ENCODE measurements around the gene B4GALT1.

Gene B4GALT1

DNA sequence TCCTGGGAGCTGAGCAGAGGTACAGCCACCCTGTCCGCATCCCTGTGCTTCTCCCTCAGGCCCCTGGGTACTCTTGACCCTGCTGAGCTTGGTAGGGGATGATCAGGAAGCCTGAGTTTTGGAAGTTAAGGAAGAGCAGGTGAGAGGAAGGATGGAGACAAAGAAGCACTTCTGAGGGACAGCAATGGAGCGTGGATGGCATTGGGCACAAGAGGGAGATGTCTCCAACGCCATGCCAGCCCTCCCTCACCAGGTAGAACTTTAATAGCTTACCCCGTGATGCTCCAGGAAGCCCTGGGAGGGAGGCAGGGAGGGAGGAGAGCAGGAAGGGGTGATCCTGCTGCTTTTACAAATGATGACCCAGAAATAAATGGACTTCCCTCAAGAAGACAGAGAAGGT, 60.8 kb downstream of the B4GALT1 start:
- TF ChIP-seq GATA3 (IDR thresholded peaks at IDR 0.05; ENCODE audit: low read depth, low read length) (no peak), GATA2 (IDR thresholded peaks at IDR 0.05; ENCODE audit: low read depth, low read length) (no peak)

- TF ChIP-seq GATA3 (IDR thresholded peaks at IDR 0.05; ENCODE audit: low read depth, low read length) (no peak), GATA2 (IDR thresholded peaks at IDR 0.05; ENCODE audit: low read depth, low read length) (no peak)
Measured at GRCh38 chr9:33105959-33106358, 61.2 kb downstream of the B4GALT1 start.

- TF ChIP-seq GATA2 (IDR thresholded peaks at IDR 0.05; ENCODE audit: low read depth, low read length) (no peak), GATA3 (IDR thresholded peaks at IDR 0.05; ENCODE audit: low read depth, low read length) (no peak)
Measured at GRCh38 chr9:33105504-33105903, 61.6 kb downstream of the B4GALT1 start.

- TF ChIP-seq GATA2 (IDR thresholded peaks at IDR 0.05; ENCODE audit: low read depth, low read length) (no peak), GATA3 (IDR thresholded peaks at IDR 0.05; ENCODE audit: low read depth, low read length) (no peak)
Measured at GRCh38 chr9:33104401-33104800, 62.7 kb downstream of the B4GALT1 start.

GRCh38 chr9:33103501-33104281, 63.4 kb downstream of the B4GALT1 start:
- no peak for TF ChIP-seq GATA2 (IDR thresholded peaks at IDR 0.05; ENCODE audit: low read depth, low read length)
- TF ChIP-seq GATA3 (IDR thresholded peaks at IDR 0.05; ENCODE audit: low read depth, low read length): no peak

DNA sequence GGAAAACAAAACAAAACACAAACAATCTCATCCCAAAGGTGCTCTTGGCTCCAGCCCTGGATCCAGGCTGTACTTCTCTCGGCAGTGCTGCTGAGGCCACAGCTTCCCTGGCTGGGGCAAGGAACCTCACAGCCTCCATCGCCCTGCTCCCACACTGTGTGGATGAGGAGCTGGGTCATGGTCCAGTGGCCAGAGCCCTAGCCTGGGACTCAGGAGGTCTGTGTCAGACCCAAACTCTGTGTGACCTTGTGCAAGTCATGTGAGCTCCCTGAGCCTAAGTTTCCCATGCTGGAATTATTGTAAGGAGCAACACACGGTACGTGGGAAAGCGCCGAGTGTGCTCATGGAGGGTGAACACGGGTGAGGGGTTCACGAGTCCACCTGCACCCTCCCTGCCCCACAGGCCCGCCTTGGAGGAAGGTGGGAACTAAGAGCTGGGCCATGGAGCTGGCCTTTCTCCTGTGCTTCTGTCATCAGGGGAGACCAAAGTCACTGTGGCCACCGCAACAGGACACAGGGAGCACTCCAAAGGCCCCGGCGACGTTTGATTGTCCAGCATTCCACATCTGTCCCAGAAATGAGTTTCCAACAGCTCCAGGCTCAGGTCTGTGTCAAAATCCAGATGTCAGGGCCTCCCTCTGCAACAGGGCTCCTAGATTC, 64.5 kb downstream of the B4GALT1 start:
- TF ChIP-seq GATA2 (IDR thresholded peaks at IDR 0.05; ENCODE audit: low read depth, low read length): no peak
- no peak for TF ChIP-seq GATA3 (IDR thresholded peaks at IDR 0.05; ENCODE audit: low read depth, low read length)

DNA sequence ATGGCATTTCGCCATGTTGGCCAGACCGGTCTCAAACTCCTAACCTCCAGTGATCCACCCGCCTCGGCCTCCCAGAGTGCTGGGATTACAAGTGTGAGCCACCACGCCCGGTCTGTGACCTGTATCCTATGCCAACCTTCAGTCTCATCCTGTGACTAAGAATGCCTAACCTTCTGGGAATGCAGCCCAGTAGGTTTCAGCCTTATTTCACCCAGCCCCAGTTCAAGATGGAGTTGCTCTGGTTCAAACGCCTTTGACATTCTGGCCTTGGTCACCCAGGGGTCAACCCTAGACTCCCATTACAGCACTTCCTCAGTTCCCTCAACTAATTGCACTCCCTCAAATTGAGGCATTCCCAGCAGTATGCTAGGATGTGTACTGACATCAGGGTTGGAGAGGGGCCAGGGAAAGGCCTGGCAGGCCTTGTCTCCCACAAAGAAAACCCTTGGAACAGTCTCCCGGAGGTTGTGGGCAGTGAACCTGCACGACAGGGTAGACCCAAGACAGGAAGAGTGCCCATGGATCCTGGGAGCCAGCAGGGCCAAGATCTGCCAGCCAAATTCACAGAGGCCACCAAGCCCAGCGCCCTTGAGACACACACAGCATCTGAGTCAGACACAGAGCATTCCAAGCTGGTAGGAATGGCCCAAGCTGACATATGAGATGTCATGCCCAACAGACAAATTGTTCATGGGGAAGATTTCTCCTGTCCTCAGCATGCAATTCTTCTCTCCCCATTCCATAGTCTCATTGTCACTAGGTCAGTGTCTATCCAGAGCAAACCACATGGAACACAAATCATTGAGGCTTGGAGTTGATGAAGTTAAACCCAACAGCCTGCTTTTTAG, 65.8 kb downstream of the B4GALT1 start:
- TF ChIP-seq GATA3 (IDR thresholded peaks at IDR 0.05; ENCODE audit: low read depth, low read length) (no peak), GATA2 (IDR thresholded peaks at IDR 0.05; ENCODE audit: low read depth, low read length) (no peak)

DNA sequence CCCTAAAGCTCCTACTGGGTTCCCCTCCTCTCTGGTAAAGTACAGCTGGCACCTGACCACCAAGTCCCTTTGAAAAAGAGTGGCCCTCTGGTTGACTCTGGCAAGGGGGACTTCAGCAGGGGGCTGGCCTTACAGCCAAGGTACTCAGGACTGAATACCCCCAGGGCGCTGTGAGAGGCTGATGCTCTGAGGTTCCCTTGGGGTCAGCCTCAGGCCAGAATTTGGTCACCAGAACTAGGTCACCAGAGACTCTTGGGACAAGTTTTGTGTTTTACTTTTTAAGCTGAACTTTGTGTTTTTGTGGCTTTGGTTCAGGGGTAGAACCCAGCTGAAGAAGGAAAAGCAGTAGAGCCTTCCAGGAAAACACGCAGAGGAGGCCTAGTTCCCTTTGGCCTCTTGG, 67.4 kb downstream of the B4GALT1 start:
- no peak for TF ChIP-seq GATA2 (IDR thresholded peaks at IDR 0.05; ENCODE audit: low read depth, low read length)

GRCh38 chr9:33097192-33097591, 69.9 kb downstream of the B4GALT1 start:
- TF ChIP-seq GATA3 (IDR thresholded peaks at IDR 0.05; ENCODE audit: low read depth, low read length) (no peak), GATA2 (IDR thresholded peaks at IDR 0.05; ENCODE audit: low read depth, low read length) (no peak)

- TF ChIP-seq GATA2 (IDR thresholded peaks at IDR 0.05; ENCODE audit: low read depth, low read length) (no peak), GATA3 (IDR thresholded peaks at IDR 0.05; ENCODE audit: low read depth, low read length) (no peak)
Measured at GRCh38 chr9:33092634-33093033, 74.5 kb downstream of the B4GALT1 start.

DNA sequence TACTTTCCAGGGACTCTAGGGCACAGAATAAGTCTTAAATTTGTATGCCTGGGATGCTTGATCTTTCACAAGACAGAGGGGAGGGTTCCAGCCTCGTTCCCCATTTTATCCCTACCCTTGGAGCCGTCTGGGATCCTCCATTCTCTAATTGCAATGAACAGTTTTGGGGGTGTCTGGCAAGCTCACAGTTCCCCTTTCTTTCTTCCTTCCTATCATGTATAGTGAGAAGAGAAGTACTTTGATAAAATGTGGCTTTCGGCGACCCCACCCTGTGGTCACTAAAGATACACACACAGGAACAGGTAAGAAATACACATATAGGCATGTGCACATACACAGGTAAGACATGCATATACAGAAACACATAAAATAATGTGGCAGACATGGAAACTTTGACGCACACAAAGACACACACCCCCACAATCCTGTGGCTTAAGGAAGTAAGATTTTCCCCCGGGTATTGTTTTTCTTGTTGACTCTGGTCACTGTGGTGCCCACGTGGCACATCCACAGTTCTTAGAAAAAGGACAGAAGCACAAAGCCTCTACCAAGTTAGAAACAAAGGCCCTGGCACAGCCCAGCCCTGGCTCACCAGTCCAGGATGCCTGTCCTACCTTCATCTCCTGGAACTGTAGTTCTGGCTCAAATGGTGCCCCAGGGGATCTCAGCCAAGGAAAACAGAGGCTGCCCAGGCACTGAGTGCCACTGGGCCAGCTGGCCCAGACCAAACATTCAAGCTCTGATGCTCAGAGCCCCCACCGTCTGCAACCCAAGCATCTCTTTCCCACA, 84.4 kb downstream of the B4GALT1 start:
- no peak for TF ChIP-seq GATA3 (IDR thresholded peaks at IDR 0.05; ENCODE audit: low read depth, low read length)
- TF ChIP-seq GATA2 (IDR thresholded peaks at IDR 0.05; ENCODE audit: low read depth, low read length): no peak

DNA sequence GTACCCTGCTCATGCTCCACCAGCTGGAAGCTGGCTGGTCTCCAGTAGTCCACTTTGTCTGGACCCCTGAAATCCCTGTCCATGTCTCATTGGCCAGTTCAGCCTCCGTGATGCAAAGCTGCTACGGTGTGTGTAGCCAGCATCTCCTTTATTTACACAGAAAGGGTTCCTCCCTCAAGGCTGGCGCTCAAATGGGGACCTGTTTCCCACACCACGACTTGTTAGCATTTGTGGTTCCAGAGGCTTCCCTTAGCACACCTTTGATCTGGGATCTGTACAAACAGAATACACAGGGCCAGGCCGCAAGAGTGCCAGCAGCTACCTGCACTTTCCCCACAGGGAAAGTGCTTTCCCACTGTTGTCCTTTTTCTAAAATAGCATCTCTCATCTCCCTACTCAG, 85.0 kb downstream of the B4GALT1 start:
- TF ChIP-seq GATA2 (IDR thresholded peaks at IDR 0.05; ENCODE audit: low read depth, low read length) (no peak), GATA3 (IDR thresholded peaks at IDR 0.05; ENCODE audit: low read depth, low read length) (no peak)

GRCh38 chr9:33081128-33081851, 85.8 kb downstream of the B4GALT1 start:
- TF ChIP-seq GATA2 (IDR thresholded peaks at IDR 0.05; ENCODE audit: low read depth, low read length) (no peak), GATA3 (IDR thresholded peaks at IDR 0.05; ENCODE audit: low read depth, low read length) (no peak)
